Measurements from ENCODE around the gene NFAT5. TPM values are rescaled to one million over a fixed set of nuclear protein-coding genes. Genes with fewer than 3 reads are reported as not detected.

Gene NFAT5
- total RNA-seq, 1 donor from 2014 or later, result 56.7 TPM

GRCh38 chr16:69680358-69680757 is 114.6 kb downstream of the NFAT5 start:
- peaks cover 97% of the 10 kb centered on the region for H3K36me3 ChIP-seq
- no peaks in the 10 kb centered on the region for H3K9me3 ChIP-seq

GRCh38 chr16:69688589-69688988 is 122.8 kb downstream of the NFAT5 start:
- no peaks in the 10 kb centered on the region for H3K27me3 ChIP-seq (ENCODE audit: low read depth)
- DNase-seq, result no peak
- TF ChIP-seq, protein P1, sequence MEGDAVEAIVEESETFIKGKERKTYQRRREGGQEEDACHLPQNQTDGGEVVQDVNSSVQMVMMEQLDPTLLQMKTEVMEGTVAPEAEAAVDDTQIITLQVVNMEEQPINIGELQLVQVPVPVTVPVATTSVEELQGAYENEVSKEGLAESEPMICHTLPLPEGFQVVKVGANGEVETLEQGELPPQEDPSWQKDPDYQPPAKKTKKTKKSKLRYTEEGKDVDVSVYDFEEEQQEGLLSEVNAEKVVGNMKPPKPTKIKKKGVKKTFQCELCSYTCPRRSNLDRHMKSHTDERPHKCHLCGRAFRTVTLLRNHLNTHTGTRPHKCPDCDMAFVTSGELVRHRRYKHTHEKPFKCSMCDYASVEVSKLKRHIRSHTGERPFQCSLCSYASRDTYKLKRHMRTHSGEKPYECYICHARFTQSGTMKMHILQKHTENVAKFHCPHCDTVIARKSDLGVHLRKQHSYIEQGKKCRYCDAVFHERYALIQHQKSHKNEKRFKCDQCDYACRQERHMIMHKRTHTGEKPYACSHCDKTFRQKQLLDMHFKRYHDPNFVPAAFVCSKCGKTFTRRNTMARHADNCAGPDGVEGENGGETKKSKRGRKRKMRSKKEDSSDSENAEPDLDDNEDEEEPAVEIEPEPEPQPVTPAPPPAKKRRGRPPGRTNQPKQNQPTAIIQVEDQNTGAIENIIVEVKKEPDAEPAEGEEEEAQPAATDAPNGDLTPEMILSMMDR (IDR thresholded peaks at IDR 0.05), result no peak
- peaks cover 83% of the 10 kb centered on the region for H3K36me3 ChIP-seq
- no peak overlapping the region for H3K27ac ChIP-seq
- ATAC-seq, result no peak
- no peaks in the 10 kb centered on the region for H3K9me3 ChIP-seq
- no peaks in the 10 kb centered on the region for H3K4me1 ChIP-seq
- intact Hi-C loops (cut with DNase I), result no loop called here
- H3K4me3 ChIP-seq, result no peak overlapping the region

More at GRCh38 chr16:69680358-69680757, 114.6 kb downstream of the NFAT5 start:
- no peaks in the 10 kb centered on the region for H3K27me3 ChIP-seq (ENCODE audit: low read depth)
- intact Hi-C loops (cut with DNase I), result no loop called here
- H3K27ac ChIP-seq, result no peak overlapping the region
- no peak overlapping the region for H3K4me3 ChIP-seq
- no peaks in the 10 kb centered on the region for H3K4me1 ChIP-seq
- TF ChIP-seq, protein P1 (IDR thresholded peaks at IDR 0.05), result no peak
- DNase-seq (no peak), ATAC-seq (no peak)

- intact Hi-C loops (cut with DNase I), result no loop called here
- Histone ChIP-seq H3K4me1 (no peaks in the 10 kb centered on the region), H3K4me3 (no peak overlapping the region), H3K27me3 (ENCODE audit: low read depth) (no peaks in the 10 kb centered on the region), H3K9me3 (no peaks in the 10 kb centered on the region), H3K27ac (no peak overlapping the region), H3K36me3 (peaks cover 90% of the 10 kb centered on the region)
- ATAC-seq (no peak), DNase-seq (no peak)
- TF ChIP-seq, protein P1 (IDR thresholded peaks at IDR 0.05), result no peak
Observed at GRCh38 chr16:69691980-69692911, 126.5 kb downstream of the NFAT5 start.

DNA sequence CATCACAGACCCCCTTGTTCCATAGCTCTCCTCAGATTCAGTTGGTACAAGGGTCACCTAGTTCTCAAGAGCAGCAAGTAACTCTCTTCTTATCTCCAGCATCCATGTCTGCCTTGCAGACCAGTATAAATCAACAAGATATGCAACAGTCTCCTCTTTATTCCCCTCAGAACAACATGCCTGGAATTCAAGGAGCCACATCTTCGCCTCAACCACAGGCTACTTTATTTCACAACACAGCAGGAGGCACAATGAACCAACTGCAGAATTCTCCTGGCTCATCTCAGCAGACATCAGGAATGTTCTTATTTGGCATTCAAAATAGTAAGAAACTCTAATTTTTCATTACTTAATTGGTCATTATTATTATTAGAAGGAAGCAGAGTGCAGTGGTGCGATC is 128.2 kb downstream of the NFAT5 start:
- H3K4me3 ChIP-seq, result no peak overlapping the region
- peaks cover 93% of the 10 kb centered on the region for H3K36me3 ChIP-seq
- no peak for DNase-seq
- intact Hi-C loops (cut with DNase I), result no loop called here
- no peaks in the 10 kb centered on the region for H3K27me3 ChIP-seq (ENCODE audit: low read depth)
- H3K9me3 ChIP-seq, result no peaks in the 10 kb centered on the region
- no peak for ATAC-seq
- TF ChIP-seq, protein P1 (IDR thresholded peaks at IDR 0.05), result no peak
- H3K27ac ChIP-seq, result no peak overlapping the region
- no peaks in the 10 kb centered on the region for H3K4me1 ChIP-seq

DNA sequence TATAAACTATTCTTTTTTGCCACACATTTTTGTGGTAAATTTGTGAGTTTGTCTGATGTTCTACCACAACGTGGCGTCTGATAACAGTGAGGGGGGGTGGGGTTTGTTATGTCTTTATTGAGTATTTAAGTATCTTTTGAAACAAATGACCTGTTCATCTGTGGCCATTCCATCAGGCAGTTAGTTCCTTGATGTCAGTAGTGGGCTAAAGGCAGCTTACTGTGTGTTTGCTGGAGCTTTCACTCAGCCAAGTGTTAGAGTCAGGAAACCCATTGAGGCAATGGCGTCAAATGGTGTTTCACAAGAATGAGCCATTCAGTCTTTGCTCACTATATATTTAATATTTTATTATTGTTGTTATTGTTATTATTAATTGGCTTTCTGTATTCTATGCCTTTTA is 132.6 kb downstream of the NFAT5 start:
- DNase-seq (no peak), ATAC-seq (no peak)
- no peaks in the 10 kb centered on the region for H3K4me1 ChIP-seq
- H3K4me3 ChIP-seq, result no peak overlapping the region
- no peak overlapping the region for H3K27ac ChIP-seq
- H3K27me3 ChIP-seq (ENCODE audit: low read depth), result no peaks in the 10 kb centered on the region
- intact Hi-C loops (cut with DNase I), result no loop called here
- H3K36me3 ChIP-seq, result peaks cover 77% of the 10 kb centered on the region
- no peaks in the 10 kb centered on the region for H3K9me3 ChIP-seq
- TF ChIP-seq, protein P1 (IDR thresholded peaks at IDR 0.05), result no peak

All from lower lobe of right lung (tissue), 2 donors.